T-helper 17 cell (primary cell): ENCODE data around the gene MIB2. TPM values are rescaled to one million over a fixed set of nuclear protein-coding genes. Genes with fewer than 3 reads are reported as not detected.

Experiments
- ATAC-seq: fragments of 150-1000 bp; cut with Tn5 transposase; 2 replicates; pipeline ENCODE4 v1.10.0; 2021; ENCODE audit warnings: mild to moderate bottlenecking, moderate library complexity
- DNase-seq, 3 donors: peaks; one replicate each; pipeline versions ENCODE4 v3.0.0 to v3.0.0-alpha.2; 2020 to 2021
- H3K9me3 ChIP-seq: one replicate; pipeline ENCODE4 v1.7.0; 2013; ENCODE audit warnings: low read length, mild to moderate bottlenecking; ENCODE audit not compliant: control insufficient read depth, poor library complexity, severe bottlenecking
- H3K27ac Mint-ChIP-seq: one replicate; pipeline ENCODE4 v1.8.0; 2022; ENCODE audit warnings: mild to moderate bottlenecking, moderate library complexity, mixed read lengths
- H3K27me3 Mint-ChIP-seq: one replicate; pipeline ENCODE4 v1.8.0; 2022; ENCODE audit warnings: mixed read lengths
- H3K36me3 Mint-ChIP-seq: one replicate; pipeline ENCODE4 v1.8.0; 2022; ENCODE audit warnings: low read depth, mixed read lengths
- H3K4me1 Mint-ChIP-seq: one replicate; pipeline ENCODE4 v1.8.0; 2022; ENCODE audit warnings: mild to moderate bottlenecking, mixed read lengths
- H3K4me3 Mint-ChIP-seq: one replicate; pipeline ENCODE4 v1.8.0; 2022; ENCODE audit warnings: mild to moderate bottlenecking, moderate library complexity, mixed read lengths
- total RNA-seq, 4 donors: library from RNA in 2 of 4; stranded (reverse) in 2 of 4; gene quantifications; one replicate each; pipeline ENCODE4 v1.2.3 and lab custom pipeline; 2022 to 2026

The MIB2 gene
- total RNA-seq (10 to 100 TPM; 42.0 to 50.0 TPM), total RNA-seq (lab: John Stamatoyannopoulos, UW) (47.9 to 54.5 reads per million in 2 donors)

DNA sequence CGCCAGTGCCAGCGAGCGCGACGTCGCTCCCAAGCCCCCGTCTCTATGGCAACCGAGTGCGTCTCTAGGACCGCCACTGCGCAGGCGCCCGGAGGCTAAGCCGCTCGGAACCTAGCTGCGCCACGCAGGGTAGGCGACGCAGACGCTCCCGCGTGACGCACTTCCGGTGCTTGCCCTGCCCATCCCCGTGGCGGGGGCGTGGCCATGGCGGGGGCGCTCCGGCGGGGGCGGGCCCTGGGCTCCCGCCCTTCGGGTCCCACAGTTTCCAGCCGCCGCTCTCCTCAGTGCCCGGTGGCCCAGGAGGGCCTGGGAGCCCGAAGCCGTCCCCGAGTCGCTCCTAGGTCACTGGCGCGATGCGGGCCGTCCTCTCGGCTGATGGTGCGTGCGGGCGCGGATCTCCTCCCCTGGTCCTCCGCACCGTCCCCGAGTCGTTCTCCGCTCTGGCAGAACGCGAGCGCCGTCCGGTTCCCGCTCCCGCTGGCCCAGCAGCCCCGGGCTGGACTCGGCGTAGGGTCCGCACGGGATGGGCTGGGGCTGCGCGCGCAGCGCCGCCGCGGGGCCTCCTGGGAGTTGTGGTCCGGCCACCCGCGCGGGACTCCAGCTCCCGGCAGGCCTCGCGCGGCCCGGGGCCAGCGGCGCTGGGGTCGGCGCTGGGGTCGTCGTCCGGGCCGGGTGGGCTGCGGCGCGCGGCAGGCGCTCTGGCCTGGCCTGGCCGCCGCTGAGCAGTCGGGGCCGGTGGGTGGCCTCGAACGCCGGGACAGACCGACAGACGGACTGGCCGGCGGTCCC lies at the start of gene MIB2:
Gene MIB2, plus strand, starts transcription at position 245 of the 789 bp plus-strand sequence. CDS start 7,953 bp downstream, outside the sequence.
- Mint-ChIP-seq H3K27ac (peak within 1 kb of the TSS; percentile 100), H3K4me3 (peak within 1 kb of the TSS; percentile 98), H3K4me1 (peaks cover 25% of the 10 kb centered on the region), H3K36me3 (no peaks in the 10 kb centered on the region), H3K27me3 (no peaks in the 10 kb centered on the region)
- DNase-seq (peak; percentile 98 to 99 (median 99)), ATAC-seq (peak; percentile 83)
- no peaks in the 10 kb centered on the region for H3K9me3 ChIP-seq

DNA sequence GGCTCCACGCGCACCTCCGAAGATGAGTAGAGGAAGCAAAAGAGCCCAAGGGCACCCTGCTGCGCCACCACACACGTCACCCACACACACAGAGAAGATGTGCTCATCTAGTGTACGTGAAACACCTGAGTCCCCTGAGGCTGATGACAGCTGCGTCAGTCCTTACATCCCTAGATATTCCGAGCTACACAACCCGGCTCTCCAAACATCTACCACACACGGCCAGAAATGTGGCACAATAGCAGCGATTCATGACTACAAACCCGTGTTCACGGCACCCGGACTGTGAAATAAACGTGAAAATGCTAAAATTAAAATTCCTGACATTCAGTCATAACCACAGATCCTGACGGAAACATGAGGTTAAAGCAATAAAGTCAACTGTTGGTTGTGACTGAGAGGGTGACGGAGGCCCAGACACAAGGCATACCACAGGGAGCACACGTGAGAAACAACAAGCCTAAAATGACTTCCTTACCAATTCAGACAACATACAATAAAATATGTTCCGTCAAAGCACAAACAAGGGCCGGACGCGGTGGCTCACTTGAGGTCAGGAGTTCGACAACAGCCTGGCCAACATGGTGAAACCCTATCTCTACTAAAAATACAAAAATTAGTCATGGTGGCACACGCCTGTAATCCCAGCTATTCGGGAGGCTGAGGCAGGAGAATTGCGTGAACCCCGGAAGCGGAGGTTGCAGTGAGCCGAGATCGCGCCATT lies 48.0 kb upstream of the MIB2 start:
- Mint-ChIP-seq H3K4me3 (no peak overlapping the region), H3K4me1 (peaks cover 31% of the 10 kb centered on the region), H3K36me3 (peaks cover 8% of the 10 kb centered on the region), H3K27me3 (no peaks in the 10 kb centered on the region), H3K27ac (no peak overlapping the region)
- ATAC-seq (no peak), DNase-seq (no peak)
- no peaks in the 10 kb centered on the region for H3K9me3 ChIP-seq

- DNase-seq: no peak
- H3K4me3 Mint-ChIP-seq: no peak overlapping the region
- H3K27me3 Mint-ChIP-seq: no peaks in the 10 kb centered on the region
- no peaks in the 10 kb centered on the region for H3K9me3 ChIP-seq
- peak overlapping the region; percentile 77 for H3K27ac Mint-ChIP-seq
- peaks cover 31% of the 10 kb centered on the region for H3K4me1 Mint-ChIP-seq
- peaks cover 8% of the 10 kb centered on the region for H3K36me3 Mint-ChIP-seq
- ATAC-seq: no peak
Observed at GRCh38 chr1:1567891-1568291, 47.4 kb upstream of the MIB2 start.

GRCh38 chr1:1569341-1569740 lies 46.0 kb upstream of the MIB2 start:
- no peaks in the 10 kb centered on the region for H3K9me3 ChIP-seq
- no peak overlapping the region for H3K4me3 Mint-ChIP-seq
- ATAC-seq (no peak), DNase-seq (no peak)
- peak overlapping the region; percentile 77 for H3K27ac Mint-ChIP-seq
- H3K27me3 Mint-ChIP-seq: no peaks in the 10 kb centered on the region
- H3K36me3 Mint-ChIP-seq: peaks cover 8% of the 10 kb centered on the region
- H3K4me1 Mint-ChIP-seq: peaks cover 29% of the 10 kb centered on the region

DNA sequence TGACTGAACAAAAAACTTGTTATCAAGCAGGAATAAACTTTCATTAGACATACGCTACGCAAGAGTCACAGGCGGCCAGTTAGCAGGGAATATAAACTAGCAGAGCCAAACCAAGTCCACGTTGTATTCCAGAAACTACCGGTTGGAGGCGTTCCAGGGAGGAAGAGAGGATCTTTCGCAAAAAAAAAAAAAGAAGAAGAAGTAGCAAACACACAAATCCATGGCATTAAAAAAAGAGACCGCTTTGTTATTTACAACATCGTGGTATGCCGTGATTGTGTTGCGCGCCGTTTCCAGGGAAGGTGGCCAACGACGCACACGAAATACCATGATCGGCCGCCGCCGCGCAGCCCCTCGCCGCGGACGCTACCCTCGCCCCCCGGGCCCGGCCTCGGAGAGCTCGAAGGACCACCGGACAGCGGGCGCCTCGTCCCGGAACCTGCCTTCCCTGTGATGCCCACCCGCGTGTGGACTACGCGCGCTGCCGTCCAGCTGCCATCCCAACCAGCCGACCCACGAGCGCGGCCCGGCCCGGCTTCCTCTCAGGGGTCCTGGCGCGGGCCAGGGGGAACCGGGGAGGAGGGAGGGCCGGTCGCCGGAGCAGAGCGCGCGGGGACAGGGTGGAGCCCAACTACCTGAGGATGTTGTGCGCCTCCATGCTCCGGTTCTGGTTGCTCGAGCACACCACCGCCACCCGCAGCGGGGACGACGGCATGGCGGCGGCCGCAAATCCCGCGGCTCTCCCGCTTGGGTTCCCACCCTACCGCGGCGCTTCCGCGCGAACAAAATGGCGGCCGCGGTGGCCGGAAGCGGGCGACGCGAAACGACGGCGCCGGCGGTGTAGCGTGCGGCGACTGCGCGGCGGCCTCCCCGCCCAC lies 41.2 kb upstream of the MIB2 start:
- peak; percentile 81 for ATAC-seq
- peak; percentile 56 to 75 (median 73) for DNase-seq
- peaks cover 6% of the 10 kb centered on the region for H3K36me3 Mint-ChIP-seq
- H3K9me3 ChIP-seq: no peaks in the 10 kb centered on the region
- H3K27ac Mint-ChIP-seq: peak overlapping the region; percentile 99
- no peaks in the 10 kb centered on the region for H3K27me3 Mint-ChIP-seq
- peak overlapping the region; percentile 97 for H3K4me3 Mint-ChIP-seq
- peaks cover 22% of the 10 kb centered on the region for H3K4me1 Mint-ChIP-seq

DNA sequence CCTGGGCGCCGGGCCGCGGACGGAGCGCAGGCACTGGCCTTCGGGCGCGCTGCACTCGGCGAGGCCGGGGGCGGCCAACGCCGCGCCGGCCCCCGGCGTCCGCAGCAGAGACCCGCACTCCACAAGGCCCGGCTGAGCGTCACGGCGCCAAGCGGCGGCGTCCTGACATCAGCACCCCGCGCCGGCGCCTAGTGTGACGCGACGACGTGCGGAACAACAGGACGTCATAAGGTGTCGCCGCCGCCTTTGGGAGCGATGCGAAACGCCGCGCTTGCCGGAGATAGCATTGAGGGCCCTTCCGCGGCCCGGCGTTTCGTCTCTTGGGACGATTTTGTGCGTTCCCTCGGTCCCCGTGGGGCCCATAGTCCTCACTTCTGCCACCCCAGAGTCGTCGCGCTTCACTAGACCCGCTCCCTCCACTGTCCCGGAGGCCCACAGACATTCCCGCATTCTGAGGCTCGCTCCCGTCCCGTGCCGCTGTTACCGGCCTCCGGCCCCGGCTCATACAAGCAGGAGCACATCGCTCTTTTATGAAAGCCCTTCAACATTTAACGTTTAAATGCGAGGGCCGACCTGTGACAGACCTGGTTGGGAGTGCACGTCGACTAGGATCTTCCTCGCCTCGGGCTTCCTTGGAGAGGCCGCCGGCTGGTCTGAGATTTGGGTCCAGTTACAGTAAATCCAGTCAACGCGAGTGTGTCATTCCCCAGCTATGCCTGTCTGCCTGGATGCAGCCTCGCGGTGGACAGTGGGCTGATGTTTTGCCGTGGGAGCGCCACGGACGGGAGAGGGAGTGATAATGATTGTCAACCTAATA lies 40.4 kb upstream of the MIB2 start, which contains the start of gene SSU72:
Gene SSU72, minus strand, starts transcription at position 143 of the 817 bp plus-strand sequence. CDS start 306 bp downstream, outside the sequence.
- H3K4me1 Mint-ChIP-seq: peaks cover 18% of the 10 kb centered on the region
- H3K36me3 Mint-ChIP-seq: peaks cover 4% of the 10 kb centered on the region
- peak within 1 kb of the TSS; percentile 97 for H3K4me3 Mint-ChIP-seq
- DNase-seq (peak; percentile 86 to 89 (median 87)), ATAC-seq (peak; percentile 84)
- peak within 1 kb of the TSS; percentile 99 for H3K27ac Mint-ChIP-seq
- H3K9me3 ChIP-seq: no peaks in the 10 kb centered on the region
- no peaks in the 10 kb centered on the region for H3K27me3 Mint-ChIP-seq

- H3K27ac Mint-ChIP-seq: no peak overlapping the region
- H3K36me3 Mint-ChIP-seq: peaks cover 2% of the 10 kb centered on the region
- peaks cover 8% of the 10 kb centered on the region for H3K4me1 Mint-ChIP-seq
- no peaks in the 10 kb centered on the region for H3K9me3 ChIP-seq
- ATAC-seq (no peak), DNase-seq (no peak)
- H3K4me3 Mint-ChIP-seq: no peak overlapping the region
- peaks cover 9% of the 10 kb centered on the region for H3K27me3 Mint-ChIP-seq
Observed at GRCh38 chr1:1577367-1578011, 37.8 kb upstream of the MIB2 start.

GRCh38 chr1:1578371-1578940 lies 36.8 kb upstream of the MIB2 start:
- Mint-ChIP-seq H3K4me3 (no peak overlapping the region), H3K36me3 (peaks cover 2% of the 10 kb centered on the region), H3K4me1 (peaks cover 8% of the 10 kb centered on the region), H3K27me3 (peaks cover 16% of the 10 kb centered on the region), H3K27ac (no peak overlapping the region)
- ATAC-seq (no peak), DNase-seq (no peak)
- H3K9me3 ChIP-seq: no peaks in the 10 kb centered on the region

GRCh38 chr1:1582585-1583346 lies 32.5 kb upstream of the MIB2 start:
- Mint-ChIP-seq H3K27ac (no peak overlapping the region), H3K4me1 (no peaks in the 10 kb centered on the region), H3K4me3 (no peak overlapping the region), H3K27me3 (peaks cover 24% of the 10 kb centered on the region), H3K36me3 (no peaks in the 10 kb centered on the region)
- H3K9me3 ChIP-seq: no peaks in the 10 kb centered on the region
- DNase-seq (no peak), ATAC-seq (no peak)

GRCh38 chr1:1583347-1584010 lies 31.8 kb upstream of the MIB2 start:
- no peaks in the 10 kb centered on the region for H3K9me3 ChIP-seq
- no peak overlapping the region for H3K27ac Mint-ChIP-seq
- no peaks in the 10 kb centered on the region for H3K4me1 Mint-ChIP-seq
- H3K4me3 Mint-ChIP-seq: no peak overlapping the region
- H3K36me3 Mint-ChIP-seq: no peaks in the 10 kb centered on the region
- ATAC-seq (no peak), DNase-seq (no peak)
- peaks cover 24% of the 10 kb centered on the region for H3K27me3 Mint-ChIP-seq

GRCh38 chr1:1591452-1591851 lies 23.8 kb upstream of the MIB2 start:
- Mint-ChIP-seq H3K4me1 (peaks cover 2% of the 10 kb centered on the region), H3K36me3 (no peaks in the 10 kb centered on the region), H3K27ac (no peak overlapping the region), H3K4me3 (no peak overlapping the region), H3K27me3 (peaks cover 2% of the 10 kb centered on the region)
- DNase-seq (no peak), ATAC-seq (no peak)
- no peaks in the 10 kb centered on the region for H3K9me3 ChIP-seq
